NCI-H524 treated with DMSO at 0.1 percent for 48 hours (cell line): ENCODE measurements around the gene C1QTNF1.

Experiments
- DNase-seq: peaks from one replicate; lab custom pipeline; 2025; lab: John Stamatoyannopoulos, UW

The C1QTNF1 gene

GRCh38 chr17:78993241-78993956 is 30.6 kb upstream of the C1QTNF1 start:
- no peak for DNase-seq

DNA sequence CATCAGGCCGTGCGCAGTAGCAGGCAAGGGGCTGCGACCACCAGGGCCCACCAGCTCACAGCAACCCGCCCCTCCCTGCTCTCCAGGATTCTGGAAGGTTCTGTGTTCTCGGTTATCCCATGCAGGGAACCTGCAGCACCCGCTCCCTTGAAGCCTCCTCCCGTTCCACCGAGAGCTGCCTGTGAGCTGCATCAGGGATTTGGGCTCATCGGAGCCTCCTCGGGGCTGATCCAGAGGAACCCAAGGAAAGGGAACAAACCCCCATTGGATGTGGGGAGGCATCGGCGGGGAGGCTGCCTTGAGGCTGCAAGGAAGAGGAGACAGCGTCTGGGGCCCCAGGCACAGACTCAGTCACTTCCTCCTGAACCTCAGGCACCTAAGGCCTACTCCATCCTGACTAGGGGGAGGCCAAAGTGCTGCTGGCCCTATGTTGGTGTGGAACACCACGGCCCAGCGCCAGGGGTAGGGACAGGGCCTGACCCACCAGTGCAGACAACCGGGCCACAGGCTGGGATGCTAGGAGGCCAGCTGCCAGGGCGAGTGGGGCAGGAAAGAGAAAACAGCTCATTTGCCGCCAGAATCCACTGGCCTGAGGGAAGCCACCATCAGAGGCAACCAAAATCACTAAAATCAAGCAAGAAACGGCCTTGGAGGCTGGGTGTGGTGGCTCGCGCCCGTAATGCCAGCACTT is 29.8 kb upstream of the C1QTNF1 start:
- no peak for DNase-seq

DNA sequence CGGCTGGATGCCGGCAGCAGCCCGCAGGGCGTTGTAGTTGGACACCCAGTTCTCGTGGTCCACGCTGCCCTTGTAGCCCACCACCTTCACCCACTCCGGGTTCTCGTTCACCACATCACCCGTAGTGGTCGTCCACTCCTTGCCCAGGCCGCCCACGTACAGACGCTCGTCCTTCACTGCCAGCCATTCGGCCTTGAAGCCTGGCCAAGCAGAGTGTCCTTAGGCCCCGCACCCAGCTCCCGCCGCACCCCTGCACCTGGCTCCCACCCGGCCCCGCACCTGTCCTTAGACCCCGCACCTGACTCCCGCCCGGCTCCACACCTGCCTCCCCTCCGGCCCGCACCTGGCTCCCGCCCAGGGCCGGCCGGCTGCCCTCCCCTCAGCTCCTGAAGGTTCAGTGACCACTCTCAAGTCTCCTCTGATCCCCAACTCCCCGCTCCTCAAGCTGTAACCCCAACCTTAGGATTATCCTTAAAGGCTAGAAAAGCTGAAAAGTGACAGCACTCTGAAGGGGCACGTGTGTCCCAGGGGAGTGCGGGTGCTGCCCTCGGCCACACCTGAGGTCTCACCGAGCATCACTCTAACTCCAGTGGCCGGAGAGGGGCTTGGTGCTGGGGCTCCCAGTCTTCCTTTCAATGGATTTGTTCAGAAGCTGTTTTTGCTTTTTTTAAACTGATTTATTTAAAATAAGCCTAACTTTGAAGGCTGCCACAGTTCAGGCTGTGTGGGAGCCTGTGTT is 28.8 kb upstream of the C1QTNF1 start:
- no peak for DNase-seq

- no peak for DNase-seq
These were observed 28.1 kb upstream of the C1QTNF1 start for GRCh38 chr17:78995761-78996451.

- no peak for DNase-seq
These were observed 27.2 kb upstream of the C1QTNF1 start for GRCh38 chr17:78996781-78997201.

- DNase-seq, result no peak
These were observed 26.7 kb upstream of the C1QTNF1 start for GRCh38 chr17:78997231-78997741.

DNA sequence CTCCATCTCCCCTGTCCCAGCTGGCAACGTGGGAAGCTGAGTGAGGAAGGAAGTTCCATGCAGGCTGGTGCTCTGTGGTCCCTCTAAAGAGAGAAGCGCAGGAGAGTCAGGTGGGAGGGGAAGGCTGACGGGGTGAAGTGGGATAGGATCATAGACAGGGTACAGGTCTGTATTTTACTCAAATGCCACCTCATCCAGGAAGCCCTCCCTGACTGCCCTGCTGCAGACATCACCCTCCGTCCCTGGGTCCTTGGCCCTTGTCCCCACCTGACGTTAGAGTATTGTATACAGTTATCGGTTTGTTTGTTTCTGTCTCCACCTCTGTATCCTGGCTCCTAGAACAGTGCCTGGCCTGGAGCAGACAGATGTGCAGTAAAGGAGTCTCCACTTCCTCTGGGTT is 26.1 kb upstream of the C1QTNF1 start:
- no peak for DNase-seq

DNA sequence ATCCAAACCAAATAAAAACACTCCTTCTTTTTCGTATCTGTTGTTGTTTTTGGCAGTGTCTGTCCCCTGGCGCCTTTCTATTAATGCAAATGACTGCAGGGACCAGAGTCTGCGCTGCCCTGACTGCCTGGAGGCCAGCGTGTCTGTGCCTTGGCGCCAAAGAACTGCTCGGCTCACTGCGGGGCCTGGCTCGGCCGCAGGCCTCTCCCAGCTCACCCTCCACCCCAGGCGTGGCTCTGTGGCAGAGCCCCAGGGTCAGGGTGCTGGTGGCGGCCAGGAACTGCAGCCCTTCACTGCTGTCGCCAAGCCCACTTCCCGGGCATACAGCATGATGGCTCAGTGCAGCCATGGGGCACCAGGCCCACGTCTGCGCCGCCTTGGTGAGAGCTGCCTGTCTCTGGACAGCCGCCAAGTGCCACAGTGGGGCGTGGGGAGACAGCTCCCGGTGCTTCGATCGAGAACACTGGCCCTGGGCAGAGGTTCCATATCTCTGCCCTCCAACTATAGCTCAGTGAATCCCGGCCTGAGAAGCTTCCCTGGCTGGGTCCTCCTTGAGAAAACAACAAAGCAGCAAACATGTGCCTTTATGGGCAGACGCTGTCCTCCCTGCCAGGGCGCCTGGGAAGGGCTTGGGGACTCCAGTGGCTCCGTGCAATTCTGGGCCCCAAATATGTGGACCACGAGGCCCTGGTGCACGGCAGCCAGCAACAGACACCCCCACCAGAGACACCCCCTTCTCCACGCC is 25.5 kb upstream of the C1QTNF1 start:
- no peak for DNase-seq

DNA sequence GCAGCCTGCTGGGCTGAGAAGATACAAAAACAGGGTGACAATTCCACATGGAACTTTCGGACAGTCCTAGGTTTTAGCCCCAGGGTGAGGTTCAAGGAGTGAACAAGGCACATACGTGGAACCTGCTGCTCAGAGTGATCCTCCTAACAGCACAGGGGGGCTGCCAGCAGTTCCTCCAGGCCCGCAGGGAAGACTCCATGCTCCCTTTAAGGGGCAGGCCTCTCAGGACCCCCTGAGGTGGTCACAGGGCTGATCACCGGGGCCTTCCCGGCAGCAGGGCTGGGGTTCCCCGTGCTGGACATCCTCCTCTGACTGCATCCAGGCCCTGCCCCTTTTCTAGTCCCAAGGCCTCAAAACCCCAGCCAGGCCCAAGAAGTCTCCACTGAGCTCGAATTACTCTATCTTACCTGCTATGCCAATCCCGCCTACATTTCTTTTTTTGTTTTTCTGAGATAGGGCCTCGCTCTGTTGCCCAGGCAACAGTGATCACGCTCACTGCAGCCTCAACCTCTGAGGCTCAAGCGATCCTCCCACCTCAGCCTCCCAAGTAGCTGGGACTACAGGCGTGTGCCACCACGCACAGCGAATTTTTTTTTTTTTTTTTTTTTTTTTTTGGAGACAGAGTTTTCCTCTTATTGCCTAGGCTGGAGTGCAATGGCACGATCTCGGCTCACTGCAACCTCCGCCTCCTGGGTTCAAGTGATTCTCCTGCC is 24.8 kb upstream of the C1QTNF1 start:
- DNase-seq, result no peak

DNA sequence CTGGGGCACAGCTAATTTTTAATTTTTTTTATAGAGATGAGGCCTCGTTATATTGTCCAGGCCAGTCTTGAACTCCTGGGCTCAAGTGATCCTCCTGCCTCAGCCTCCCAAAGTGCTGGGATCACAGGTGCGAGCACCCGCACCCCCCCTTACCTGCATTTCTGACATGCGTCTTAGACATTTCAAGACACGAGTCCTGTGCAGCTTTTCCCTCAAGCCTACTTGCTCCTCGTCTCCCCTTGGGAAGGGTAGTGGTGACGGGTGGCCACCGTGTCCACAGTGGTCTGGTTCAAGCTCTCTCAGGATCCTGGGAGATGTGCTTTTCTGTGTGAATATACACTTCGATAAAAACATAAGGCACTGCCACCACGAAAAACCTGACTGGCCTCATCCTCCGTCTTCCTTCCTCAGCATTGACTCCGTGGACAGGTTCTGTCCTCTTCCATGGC is 24.0 kb upstream of the C1QTNF1 start:
- DNase-seq, result no peak

- no peak for DNase-seq
These were observed 23.4 kb upstream of the C1QTNF1 start for GRCh38 chr17:79000396-79001189.

DNA sequence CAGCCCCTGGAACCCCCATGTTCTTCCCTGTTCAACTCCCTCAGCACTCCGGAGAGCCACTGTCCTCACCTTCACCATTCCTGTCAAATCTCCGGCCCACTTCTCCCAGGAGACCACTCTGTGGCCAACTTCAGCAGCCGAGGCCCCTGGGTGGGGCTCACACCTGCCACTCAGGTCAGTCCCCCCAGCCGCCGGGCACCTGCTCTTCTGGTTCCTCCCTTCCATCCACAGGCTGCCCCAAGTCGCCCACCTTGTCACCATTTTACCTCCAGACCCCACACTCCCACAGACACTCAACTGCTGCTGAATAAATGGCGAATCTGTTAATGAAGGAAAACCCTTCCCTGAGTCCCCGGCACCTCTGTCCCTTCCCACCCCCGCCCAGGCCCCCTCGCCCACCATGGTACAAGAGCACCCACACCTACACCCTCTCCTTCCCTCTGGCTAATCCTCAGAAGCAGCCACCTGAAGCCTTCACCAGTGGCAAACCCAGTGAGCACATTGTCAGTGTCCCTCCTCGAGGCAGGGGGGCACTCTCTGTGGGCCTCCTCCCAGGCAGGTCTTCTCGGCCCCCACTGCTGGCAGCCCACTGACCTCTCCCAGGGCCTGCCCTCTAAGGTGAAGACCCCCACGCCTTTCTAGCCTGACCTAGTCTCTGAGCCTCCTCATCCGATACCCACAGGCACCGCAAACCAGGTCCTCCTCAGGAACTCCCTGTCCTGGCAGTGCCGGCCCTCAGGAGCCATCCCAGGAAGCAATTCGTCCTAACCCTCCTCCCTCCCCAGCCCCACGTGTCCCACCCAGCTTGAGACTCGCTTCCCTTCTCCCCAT is 22.6 kb upstream of the C1QTNF1 start:
- DNase-seq, result no peak

GRCh38 chr17:79002291-79002690 is 21.7 kb upstream of the C1QTNF1 start:
- no peak for DNase-seq

- no peak for DNase-seq
These were observed 21.0 kb upstream of the C1QTNF1 start for GRCh38 chr17:79002796-79003593.

DNA sequence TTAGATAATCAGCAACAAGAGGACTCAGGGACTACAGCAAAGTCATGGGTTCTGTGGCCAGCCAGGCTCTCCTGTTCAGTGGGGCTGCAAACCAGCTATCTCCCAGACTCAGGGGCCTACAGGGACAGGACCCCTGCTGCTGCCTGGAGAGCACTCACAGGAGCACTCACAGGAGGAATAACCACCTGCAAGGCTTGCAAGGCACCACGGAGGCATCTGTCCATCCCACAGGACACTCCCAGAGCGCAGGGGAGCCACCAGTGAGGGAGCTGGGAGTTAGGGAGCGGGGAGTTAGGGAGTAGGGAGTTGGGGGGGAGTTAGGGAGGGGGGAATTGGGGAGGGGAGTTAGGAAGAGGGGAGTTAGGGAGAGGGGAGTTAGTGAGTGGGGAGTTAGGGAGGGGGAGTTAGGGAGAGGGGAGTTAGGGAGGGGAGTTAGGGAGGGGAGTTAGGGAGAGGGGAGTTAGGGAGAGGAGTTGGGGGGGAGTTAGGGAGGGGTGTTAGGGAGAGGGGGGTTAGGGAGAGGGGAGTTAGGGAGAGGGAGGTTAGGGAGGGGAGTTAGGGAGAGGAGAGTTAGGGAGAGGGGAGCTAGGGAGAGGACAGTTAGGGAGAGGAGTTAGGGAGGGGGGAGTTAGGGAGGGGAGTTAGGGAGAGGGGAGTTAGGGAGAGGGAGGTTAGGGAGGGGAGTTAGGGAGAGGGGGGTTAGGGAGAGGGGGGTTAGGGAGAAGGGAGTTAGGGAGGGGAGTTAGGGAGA is 20.1 kb upstream of the C1QTNF1 start:
- no peak for DNase-seq

GRCh38 chr17:79005063-79005861 is 18.7 kb upstream of the C1QTNF1 start:
- DNase-seq, result no peak

DNA sequence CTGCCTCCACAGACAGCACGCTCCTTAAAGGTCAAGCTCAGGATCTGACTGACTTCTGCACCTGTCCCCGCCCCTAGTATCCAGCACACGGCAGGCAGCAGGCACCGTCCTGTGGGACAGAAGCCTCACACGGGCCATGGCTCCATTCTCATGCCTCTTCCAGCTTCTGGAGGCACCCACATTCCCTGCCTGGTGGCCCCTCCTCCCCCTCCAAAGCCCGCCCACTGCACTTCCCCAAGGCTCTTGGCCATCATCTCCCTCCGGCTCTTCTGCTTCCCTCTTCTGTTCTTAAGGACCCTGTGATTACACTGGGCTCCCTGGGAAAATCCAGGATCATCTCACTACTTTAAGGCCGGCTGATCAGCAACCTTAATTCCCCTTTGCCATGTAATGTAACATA is 17.9 kb upstream of the C1QTNF1 start:
- no peak for DNase-seq
